HepG2 (cell line): Measurements from ENCODE around the gene FCRL5.

Experiments used
- CBFB ChIP-seq: sonication (generic); formaldehyde crosslinking; IDR thresholded peaks from 2 replicates; pipeline ENCODE4 v1.4.0; 2020; ENCODE audit warnings: missing genetic modification reagents
- CC2D1A ChIP-seq: sonication (generic); formaldehyde crosslinking; IDR thresholded peaks from 2 replicates; pipeline ENCODE4 v1.8.1; 2023; ENCODE audit warnings: mild to moderate bottlenecking, missing genetic modification reagents
- EP300 ChIP-seq, 3 experiments: sonication (generic) in 1 of 3; formaldehyde crosslinking in 1 of 3; IDR thresholded peaks; 2 replicates each; pipeline versions ENCODE4 v1.5.1 to v1.6.1; 2011 to 2020; ENCODE audit warnings: low read depth in 2 of 3, low read length in 2 of 3, borderline replicate concordance in 1 of 3, improper control_type of control experiment in 1 of 3, mild to moderate bottlenecking in 1 of 3, missing genetic modification reagents in 1 of 3, moderate library complexity in 1 of 3
- JUNB ChIP-seq: sonication (generic); formaldehyde crosslinking; IDR thresholded peaks from 2 replicates; pipeline ENCODE4 v1.8.0; 2022; ENCODE audit warnings: missing genetic modification reagents, mild to moderate bottlenecking, borderline replicate concordance
- PCBP1 ChIP-seq: fragments of 200-400 bp; formaldehyde crosslinking; IDR thresholded peaks from 2 replicates; pipeline ENCODE4 v1.6.1; 2017; ENCODE audit warnings: mild to moderate bottlenecking, low read depth, low read length, borderline replicate concordance
- POLR2A ChIP-seq, 2 experiments: IDR thresholded peaks; 2 replicates each; pipeline ENCODE4 v1.6.1; 2011; ENCODE audit warnings: low read depth in 2 of 2, low read length in 2 of 2, mild to moderate bottlenecking in 1 of 2, moderate library complexity in 1 of 2; ENCODE audit not compliant: insufficient read depth in 1 of 2
- RORA ChIP-seq: sonication (generic); formaldehyde crosslinking; IDR thresholded peaks from 2 replicates; pipeline ENCODE4 v1.5.0; 2020; ENCODE audit warnings: mild to moderate bottlenecking, missing genetic modification reagents, moderate library complexity
- TCF12 ChIP-seq, 2 experiments: fragments of 450-650 bp in 1 of 2; sonication (generic) in 1 of 2; formaldehyde crosslinking in 1 of 2; IDR thresholded peaks; 2 replicates each; pipeline versions ENCODE4 v1.6.1 to v1.8.0; 2017 to 2022; ENCODE audit warnings: antibody characterized with exemption in 1 of 2, mild to moderate bottlenecking in 1 of 2, missing genetic modification reagents in 1 of 2, moderate library complexity in 1 of 2
- ZBTB8A ChIP-seq: sonication (generic); formaldehyde crosslinking; IDR thresholded peaks from 2 replicates; pipeline ENCODE4 v1.4.0; 2020; ENCODE audit warnings: mild to moderate bottlenecking, low read depth, missing genetic modification reagents, borderline replicate concordance
- ZFP36 ChIP-seq: fragments of 150-350 bp; IDR thresholded peaks from 2 replicates; pipeline ENCODE4 v1.6.1; 2018; ENCODE audit warnings: borderline replicate concordance, low read length, low read depth; ENCODE audit not compliant: partially characterized antibody
- ZNF275 ChIP-seq: sonication (generic); formaldehyde crosslinking; IDR thresholded peaks from 2 replicates; pipeline ENCODE4 v1.8.0; 2022; ENCODE audit warnings: missing genetic modification reagents, mild to moderate bottlenecking, inconsistent platforms, borderline replicate concordance
- ZNF556 ChIP-seq: sonication (generic); formaldehyde crosslinking; IDR thresholded peaks from 2 replicates; pipeline ENCODE4 v1.4.0; 2020; ENCODE audit warnings: mild to moderate bottlenecking, missing genetic modification reagents, borderline replicate concordance
- TF ChIP-seq, protein P1 (sequence below): sonication (generic); formaldehyde crosslinking; IDR thresholded peaks from 2 replicates; pipeline ENCODE4 v1.5.1; 2020; ENCODE audit warnings: mild to moderate bottlenecking, missing genetic modification reagents

DNA sequence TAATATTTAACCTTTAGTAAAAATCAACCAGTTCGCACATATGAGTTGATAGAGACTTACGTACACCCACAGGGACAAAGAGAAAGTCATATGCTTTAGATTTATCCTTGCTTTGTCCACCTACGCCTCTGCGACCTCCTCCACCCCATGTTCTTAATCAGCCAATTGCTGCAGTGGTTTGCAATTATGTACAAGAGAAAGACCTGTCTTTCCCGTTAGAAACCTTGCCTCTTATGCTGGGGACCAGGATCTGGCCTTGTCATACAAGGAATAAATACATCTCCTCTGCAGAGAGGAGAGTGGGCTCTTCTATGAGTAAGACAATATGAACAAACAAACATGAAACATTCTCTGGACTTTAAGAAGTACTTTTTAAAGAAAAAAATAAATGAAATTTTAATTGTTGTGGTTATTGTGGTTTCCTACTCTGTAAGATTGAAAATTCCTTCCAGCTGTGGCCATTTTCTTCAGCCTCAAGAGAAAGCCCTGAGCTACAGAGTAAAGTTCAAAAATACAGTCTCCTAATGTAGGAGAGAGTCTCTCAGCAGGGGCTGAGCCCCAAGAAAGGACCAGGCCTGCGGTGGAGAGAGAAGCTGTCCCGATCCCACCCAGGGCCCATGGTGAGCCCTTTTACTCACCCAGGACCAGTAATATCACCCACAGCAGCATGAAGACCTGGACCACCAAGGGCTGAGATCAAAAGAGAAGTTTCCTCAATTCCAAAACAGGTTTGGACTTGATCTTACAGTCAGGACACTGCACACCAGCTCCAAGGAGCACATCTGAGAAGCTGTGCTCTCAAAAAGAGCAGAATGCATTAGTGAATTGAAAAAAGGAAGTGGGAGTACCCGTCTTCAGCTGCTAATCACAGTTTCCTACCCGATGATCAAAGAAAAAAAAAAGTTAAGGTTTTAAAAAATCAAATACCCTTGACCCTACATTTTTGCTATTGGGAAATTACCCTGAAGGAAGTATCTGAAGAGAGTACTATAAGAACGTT, at the start of gene FCRL5:
- TF ChIP-seq TCF12 (IDR thresholded peaks at IDR 0.05) (no peak), TCF12 (CRISPR knock-in tag; IDR thresholded peaks at IDR 0.05) (no peak), ZNF275 (CRISPR knock-in tag) (no peak), ZFP36 (no peak), RORA (CRISPR knock-in tag) (no peak), ZBTB8A (CRISPR knock-in tag) (no peak), POLR2A (IDR thresholded peaks at IDR 0.05; ENCODE audit: insufficient read depth in 1 of 2, low read depth in 2 of 2, low read length in 2 of 2) (no peak), CC2D1A (CRISPR knock-in tag) (no peak), PCBP1 (no peak), EP300 (IDR thresholded peaks at IDR 0.05; ENCODE audit: low read depth in 2 of 2, low read length in 2 of 2) (no peak), EP300 (CRISPR knock-in tag; IDR thresholded peaks at IDR 0.05; ENCODE audit: borderline replicate concordance) (no peak), CBFB (CRISPR knock-in tag) (no peak), JUNB (CRISPR knock-in tag) (no peak), ZNF556 (CRISPR knock-in tag) (no peak)
- TF ChIP-seq, protein P1, sequence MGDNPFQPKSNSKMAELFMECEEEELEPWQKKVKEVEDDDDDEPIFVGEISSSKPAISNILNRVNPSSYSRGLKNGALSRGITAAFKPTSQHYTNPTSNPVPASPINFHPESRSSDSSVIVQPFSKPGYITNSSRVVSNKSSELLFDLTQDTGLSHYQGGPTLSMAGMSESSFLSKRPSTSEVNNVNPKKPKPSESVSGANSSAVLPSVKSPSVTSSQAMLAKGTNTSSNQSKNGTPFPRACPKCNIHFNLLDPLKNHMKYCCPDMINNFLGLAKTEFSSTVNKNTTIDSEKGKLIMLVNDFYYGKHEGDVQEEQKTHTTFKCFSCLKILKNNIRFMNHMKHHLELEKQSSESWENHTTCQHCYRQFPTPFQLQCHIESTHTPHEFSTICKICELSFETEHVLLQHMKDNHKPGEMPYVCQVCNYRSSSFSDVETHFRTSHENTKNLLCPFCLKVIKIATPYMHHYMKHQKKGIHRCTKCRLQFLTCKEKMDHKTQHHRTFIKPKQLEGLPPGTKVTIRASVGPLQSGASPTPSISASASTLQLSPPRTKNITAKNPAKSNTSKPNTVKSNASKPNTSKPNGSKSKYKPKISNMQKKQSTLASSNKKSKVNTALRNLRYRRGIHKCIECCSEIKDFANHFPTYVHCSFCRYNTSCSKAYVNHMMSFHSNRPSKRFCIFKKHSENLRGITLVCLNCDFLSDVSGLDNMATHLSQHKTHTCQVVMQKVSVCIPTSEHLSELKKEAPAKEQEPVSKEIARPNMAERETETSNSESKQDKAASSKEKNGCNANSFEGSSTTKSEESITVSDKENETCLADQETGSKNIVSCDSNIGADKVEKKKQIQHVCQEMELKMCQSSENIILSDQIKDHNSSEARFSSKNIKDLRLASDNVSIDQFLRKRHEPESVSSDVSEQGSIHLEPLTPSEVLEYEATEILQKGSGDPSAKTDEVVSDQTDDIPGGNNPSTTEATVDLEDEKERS (CRISPR knock-in tag), result no peak
